GM12864 (cell line): ENCODE results near the gene SH2B3.
A peak's percentile ranks its signal among the peaks of the same experiment; 100 is the strongest.

Experiments used
- DNase-seq: peaks from one replicate; pipeline ENCODE4 v3.0.0-alpha.2; 2011; ENCODE audit warnings: low read depth
- H3K4me3 ChIP-seq: 2 replicates; pipeline ENCODE4 v1.5.1; 2011; ENCODE audit warnings: mild to moderate bottlenecking, low read depth, low read length, control low read depth
- CTCF ChIP-seq: IDR thresholded peaks from 2 replicates; pipeline ENCODE4 v1.5.1; 2011; ENCODE audit warnings: low read depth, mild to moderate bottlenecking, moderate library complexity, low read length, control low read depth, inconsistent platforms; ENCODE audit errors: missing control alignments

SH2B3 gene

DNA sequence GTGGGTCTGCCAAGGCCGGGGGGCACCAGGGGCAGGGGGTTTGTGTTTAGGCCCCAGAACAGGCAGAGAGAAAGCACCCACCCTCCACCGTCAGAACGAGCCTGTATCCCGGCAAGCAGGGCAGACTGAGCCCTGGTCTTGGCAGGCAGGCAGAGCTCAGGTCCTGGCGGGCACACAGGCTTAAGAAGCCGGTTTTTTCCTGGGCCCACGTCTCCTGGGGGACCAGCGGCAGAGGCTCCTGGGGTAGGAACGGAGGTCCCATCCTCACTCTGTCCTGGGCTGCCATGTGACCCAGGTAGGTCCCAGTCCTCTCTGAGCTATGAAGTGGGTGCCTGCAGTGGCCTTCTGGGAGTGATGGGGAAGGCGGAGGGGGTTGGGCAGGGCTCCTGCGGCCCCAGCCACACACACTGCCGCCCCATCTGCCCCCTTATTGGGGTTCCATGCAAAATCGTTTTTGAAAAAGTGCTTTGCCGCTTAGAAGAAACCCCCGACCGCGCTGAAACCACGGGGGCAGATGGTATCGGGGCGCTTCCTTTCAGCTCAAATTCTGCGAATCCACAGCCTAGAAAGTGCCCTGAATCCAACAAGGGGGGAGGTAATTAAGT is 24.2 kb downstream of the SH2B3 start:
- no peak for DNase-seq
- TF ChIP-seq CTCF = no peak
- peak overlapping the region; percentile 32 for H3K4me3 ChIP-seq

DNA sequence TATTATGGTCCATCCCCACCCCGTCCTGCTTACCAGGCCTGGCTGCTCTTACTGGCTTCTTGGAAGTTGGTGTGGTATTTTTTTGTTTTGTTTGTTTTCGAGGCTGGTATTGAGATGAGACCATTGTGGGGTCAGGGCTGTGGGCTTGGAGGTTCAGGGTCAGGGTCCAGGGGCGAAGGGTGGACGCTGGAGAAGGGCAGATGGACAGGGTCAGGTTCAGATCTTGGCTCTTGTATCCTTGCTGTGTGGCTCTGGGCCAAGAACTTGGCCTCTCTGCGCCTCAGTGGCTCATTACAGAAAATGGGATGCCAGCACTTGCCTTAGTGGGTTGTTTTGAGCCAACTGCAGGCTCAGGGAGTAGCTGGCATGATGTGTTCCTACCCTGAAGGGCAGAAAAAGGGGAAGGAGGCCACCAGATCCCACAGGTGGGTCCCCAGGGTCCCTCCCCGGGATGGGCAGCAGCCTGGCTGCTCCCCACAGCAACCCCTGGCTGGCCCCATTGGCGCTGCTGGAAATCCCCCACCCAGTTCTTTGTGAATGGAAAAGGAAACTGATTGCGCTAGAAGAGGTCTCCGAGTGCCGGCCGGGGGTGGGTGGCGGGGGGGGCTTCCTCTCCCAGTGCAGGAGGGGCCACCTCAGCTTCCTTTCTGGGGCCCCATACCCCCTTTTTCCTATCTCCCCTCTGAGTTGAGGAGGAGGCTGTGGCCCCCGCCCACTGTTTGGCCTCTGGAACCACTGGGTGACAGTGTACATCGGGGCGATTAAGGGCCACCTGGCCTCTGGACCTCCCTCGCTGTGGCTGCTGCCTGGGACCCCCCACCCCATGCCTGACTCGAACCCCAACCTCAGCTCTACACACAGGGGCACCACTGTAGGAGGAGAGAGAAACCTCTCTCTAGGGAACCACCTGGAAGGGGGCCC is 25.0 kb downstream of the SH2B3 start:
- peak overlapping the region; percentile 32 for H3K4me3 ChIP-seq
- no peak for TF ChIP-seq CTCF
- no peak for DNase-seq

GRCh38 chr12:111431772-111432171 is 26.0 kb downstream of the SH2B3 start:
- H3K4me3 ChIP-seq = no peak overlapping the region
- no peak for TF ChIP-seq CTCF
- DNase-seq = no peak

DNA sequence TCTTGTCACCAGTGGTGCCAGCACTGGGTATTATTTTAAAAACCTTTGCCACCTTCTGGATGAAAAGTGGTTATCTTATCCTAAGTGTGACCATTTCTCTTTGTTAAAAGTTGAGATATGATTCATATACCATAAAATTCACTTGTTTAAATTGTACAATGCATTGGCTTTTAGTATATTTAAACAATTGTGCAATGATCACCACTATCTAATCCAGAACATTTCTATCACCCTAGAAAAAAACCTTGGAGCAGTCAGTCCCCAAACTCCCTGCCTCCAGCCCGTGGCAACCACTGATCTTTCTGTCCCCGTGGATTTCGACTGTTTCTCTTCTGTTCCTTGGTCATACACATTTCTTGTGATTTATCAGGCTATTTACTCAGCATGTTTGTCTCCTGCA is 28.3 kb downstream of the SH2B3 start:
- no peak for DNase-seq
- peak overlapping the region; percentile 23; the same call in 1 of the 2 replicates for H3K4me3 ChIP-seq
- TF ChIP-seq CTCF = no peak

DNA sequence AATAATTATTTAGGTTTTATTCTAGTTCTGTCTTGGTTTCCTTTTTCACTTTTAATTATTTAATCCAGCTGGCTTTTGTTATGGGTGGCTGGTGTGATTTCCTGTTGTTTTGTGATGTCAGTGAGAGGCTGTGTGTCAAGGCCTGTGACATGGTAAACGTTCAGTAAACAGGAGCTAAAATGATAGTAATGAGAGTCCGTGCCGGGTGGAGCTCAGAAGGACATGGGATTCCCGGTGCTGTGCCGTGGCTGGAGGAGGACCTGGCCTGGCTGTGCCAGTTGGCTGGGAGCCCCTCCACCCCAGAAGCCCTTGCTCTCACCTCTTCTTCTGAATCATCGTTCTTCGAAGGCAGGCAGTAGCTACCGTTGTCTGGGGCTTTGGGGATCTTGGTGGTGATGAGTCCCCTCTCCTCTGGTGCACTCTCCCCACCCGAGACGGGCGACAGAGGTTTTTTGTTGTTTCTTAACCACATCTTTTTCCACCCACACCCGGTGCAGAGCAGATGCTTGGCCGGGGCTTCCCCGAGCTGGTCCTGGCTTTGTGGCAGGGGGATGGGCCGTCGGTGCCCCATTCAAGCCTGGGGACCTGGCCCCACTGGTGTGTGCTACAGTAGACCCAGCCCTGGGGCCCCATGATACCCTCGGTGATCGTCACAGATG is 29.1 kb downstream of the SH2B3 start:
- DNase-seq = peak; percentile 81
- TF ChIP-seq CTCF = no peak
- peak overlapping the region; percentile 23 for H3K4me3 ChIP-seq

GRCh38 chr12:111435661-111436201 is 30.0 kb downstream of the SH2B3 start:
- no peak for DNase-seq
- H3K4me3 ChIP-seq = no peak overlapping the region
- TF ChIP-seq CTCF = no peak
